NCI-H82 (cell line): ENCODE measurements around the gene SLC40A1.

Source experiments
- DNase-seq: peaks from one replicate; lab custom pipeline; 2025; lab: John Stamatoyannopoulos, UW

The SLC40A1 gene

DNA sequence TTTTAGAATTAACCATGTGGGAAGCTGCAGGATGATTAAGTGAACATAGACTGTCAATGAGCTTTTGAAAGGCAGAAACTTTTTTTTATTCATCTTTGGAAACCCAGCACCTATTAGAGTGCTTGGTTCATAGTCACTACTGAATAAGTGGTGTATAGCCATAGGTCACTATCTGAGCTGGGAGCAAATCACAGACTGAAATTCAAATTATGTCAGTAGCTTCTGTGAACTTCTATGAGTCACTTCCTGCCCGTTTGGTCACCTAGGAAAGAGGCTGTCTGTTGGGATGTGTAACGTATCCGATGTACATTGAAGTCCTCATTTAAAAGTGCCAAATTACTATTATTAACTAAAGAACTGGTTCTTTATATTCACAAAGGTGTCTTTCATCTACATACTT, 20.5 kb upstream of the SLC40A1 start:
- DNase-seq = no peak

DNA sequence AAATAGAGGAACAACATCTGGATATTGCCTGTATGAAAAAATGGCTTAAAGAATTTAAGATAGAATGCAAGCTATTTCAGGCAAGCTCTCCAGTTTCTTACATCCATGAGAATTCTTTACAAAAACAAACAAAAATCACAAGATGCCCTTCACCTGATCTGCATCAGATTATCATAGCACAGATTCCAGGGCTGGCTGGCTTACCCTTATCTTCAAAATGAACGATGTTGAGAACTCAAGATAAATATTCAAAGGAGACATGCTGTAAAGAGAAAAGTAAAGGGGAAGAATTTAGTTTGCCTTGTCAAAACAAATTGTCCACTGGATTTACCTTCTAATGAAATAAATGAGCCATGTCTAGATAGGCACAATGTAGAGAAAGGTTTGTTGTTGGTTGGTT, 18.7 kb upstream of the SLC40A1 start:
- no peak for DNase-seq

DNA sequence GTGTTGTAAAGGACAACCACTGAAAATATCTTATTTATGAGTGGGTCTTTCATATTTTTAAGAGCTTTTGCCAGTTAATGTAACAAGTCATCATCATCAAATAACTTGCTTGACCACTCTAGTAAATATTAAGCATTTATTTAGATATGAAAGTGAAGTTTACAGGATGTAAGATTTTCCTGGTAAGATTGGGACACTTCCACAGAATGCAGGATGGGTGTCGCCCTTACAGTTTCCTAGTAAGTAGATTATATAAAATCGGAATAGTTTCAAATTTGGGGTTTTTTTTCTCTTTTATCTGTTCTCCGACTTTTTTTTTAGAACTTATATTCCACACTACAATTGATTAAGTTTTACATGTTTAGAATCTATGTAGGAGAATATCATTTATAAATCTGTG, 14.8 kb upstream of the SLC40A1 start:
- DNase-seq = no peak

DNA sequence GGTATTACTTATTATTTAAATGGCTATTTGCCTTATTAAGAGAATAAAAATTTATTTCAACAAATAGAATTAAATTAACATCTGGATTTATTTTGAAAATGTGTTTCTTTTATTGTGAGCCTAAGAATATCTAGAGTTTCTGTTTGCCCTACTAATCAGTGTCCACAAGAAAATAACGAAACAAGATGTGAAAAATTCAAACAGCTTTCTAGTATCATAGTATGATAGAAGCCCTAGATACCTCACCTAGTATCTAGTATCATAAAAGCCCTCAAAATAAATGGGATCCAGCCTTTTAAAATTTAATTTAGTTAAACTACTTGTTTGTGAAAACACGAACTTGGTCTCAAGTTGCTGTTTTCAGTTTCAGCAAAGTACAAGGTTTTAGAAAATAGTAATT, 13.7 kb upstream of the SLC40A1 start:
- no peak for DNase-seq

DNA sequence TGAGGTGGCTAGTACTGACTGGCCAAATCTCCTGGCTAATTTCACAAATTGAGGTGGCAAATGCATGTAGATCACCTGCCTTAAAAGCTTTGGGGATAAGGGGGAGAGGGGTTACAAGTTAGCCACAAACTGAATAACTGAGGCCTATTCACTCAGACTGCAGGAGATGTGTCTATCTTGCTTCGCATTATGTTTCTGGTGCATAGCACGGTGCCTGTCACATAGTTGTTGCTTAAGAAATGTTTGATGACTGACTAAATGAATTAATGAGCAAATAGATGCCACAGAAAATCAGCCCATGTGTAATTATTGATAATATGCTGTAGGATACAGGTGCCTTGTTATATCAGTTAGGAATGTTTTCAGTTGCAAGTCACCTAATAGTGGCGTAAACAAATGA, 12.5 kb upstream of the SLC40A1 start:
- no peak for DNase-seq

DNA sequence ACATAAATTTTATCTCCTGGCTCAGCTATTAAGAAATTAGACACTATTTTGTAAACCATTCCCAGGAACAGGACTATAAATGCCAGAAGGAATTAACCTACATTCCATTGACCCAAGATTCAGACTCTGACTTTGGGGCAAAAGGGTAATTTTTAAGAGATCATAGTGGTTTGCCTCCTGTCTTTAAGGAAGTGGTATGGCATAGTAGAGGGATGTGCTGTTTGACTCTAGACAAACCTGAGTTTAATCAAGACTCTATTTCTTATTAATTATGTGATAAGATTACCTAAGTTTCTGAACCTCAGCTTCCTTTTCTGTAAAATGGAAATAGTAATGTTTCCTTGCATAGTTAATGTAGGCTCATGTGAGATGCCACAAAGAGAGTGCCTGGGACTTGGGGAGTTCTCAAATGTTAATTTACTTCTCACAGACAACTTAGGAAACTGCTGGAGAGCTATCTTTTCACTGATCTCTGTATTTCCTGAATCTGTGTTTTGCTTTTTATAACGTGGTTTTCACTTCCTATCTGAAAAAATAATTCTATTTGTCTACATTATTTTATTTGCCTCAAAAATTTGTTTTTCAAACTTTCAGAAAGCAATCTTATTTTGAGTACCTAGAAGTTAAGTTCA, 11.9 kb upstream of the SLC40A1 start:
- no peak for DNase-seq

DNA sequence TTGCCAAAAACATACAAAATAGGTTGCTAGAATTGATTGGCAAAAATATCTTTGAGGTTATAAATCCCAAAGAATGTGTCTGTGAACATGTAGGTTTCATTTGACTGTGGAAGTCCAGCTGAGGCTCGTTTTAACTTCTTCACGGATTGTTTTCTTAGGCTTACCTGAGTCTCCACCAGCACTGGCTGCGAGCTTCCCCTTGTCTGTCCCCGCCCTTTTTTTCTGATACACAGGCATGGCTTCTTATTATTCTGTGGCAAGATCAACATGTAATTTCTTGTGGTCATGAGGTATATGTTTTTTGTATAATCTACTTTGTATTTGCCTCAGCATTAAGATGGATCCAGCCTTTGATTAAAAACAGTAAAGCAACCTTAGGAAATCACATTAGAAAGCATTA, 7.2 kb upstream of the SLC40A1 start:
- DNase-seq = no peak

DNA sequence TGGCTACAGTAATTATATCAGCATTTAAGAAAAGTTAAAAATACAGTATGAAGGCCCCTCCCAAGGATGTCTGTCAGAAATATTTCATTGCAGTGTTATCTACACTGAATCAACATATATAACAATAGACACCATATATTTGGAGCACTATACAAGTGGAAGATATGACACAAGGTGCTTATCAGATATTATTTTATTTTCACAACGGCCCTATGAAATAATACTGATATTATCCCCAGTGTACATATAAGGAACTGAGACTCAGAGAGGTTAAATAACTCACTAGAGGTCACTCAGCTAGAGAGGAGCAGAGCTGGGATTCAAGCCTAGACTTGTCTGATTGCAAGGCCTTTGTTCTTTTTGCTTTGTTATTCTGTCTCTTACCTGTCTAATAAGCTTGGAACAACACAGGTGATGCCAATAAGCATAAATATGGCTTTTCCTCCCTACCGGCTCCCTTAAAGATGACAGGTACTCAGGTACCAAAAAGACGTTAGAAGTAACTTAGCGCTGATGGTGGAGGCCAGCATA, 4.7 kb upstream of the SLC40A1 start:
- DNase-seq = no peak

DNA sequence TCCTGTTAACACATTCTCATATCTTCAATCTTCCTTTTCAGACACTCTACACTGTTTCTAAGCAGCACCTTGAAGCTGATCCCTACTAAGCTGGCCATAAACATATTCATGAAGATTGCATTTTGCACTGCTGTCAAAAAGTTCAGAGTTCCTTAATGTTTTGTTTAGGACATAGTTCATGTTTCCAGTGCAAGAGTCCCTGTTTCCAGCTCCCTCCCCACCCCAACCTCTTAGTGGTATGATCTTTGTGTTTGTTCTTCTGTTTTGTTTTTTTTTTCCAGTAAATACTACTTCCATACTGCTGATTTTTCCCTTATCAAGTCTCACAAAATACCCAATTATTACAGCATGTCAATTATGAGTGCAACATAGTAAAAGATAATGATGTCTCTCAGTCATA, 4.1 kb upstream of the SLC40A1 start:
- DNase-seq = no peak

DNA sequence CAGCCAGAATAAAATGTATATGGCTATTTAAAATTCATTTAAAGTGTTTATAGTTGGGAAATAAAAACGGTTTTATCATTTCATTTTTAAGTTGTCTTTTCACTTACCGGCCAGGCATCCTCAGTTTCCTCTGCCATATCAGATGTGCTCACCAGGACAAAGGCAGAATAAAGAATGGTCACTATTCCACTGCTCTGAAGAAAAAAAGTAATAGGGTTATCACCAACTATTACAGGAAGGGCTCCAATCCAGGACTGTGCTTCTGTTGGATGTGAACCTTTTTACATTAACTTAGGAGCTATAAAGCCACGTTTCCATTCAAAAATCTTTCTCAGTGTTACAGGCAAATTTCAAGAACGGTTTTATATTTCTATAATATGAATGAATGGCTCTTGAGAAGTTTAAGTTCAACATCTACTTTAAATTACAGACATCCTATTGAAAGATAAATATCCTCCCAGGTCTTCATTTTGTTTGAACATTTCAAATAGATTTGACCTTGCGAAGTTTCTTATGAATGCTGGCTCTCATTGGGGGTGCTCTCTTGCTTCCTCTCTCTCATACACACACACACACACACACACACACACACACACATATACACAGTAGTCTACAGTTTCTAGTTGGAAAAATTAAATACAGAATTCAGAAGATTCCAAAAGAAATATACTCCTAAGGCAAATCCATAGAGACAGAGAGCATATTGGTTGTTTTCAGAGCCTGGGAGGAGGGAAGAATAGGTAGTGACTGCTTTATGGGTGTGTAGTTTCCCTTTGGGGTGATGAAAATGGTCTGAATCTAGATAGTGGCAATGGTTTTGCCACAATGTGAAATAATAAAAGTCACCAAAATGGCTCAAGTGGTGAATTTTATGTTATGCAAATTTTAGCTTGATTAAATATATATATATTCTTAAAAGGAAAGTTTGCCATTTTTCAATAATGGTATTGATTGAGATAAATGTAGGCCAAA, 2.9 kb upstream of the SLC40A1 start:
- no peak for DNase-seq

DNA sequence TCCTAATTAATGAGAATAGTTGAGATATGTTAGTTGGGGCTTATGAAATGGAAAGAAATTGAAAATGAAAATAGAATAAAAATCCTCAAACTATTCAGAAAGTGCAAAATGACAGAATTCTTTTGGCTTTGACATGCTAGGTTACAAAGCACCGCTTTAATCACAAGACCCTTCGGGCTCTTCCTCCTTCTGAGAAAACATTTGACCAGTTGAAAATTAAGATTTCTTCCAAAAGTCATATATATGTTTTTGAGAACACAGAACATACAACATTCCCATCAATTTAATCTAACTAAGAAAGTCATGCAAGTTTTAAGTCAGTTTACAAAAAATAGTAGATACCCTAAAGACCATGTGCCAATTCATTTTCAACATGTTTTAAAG, 2.2 kb upstream of the SLC40A1 start:
- DNase-seq = no peak

DNA sequence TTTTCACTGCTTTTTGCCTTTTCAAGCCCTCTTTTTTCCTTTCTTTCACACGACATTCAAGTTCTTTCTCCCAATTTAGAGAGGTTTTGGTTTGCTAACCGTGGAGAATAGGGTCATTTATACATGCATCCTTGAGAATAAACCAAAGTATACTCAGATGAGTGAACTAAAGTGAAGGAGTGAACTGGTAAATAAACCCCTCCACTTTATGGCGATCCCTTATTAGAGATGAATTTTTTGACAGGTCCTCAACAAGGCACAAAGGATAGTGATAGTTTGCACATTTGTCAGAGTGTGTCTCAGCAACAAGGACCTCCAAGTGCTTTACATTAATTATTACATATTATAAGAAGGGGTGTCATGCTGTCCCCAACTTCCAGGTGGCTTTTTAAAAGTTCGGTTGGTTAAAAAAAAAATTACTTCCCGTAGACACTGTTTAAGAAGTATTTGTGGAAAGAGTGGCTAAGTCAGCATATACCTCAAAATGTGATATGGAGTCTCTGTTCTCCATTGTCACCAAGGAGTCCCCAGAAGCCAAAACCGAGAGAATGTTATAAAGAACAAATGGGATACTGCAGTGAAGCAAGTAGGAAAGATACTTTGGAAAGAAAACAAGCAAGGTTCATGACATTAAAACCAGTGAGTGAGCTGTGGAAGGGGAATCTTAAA, 1.7 kb upstream of the SLC40A1 start:
- DNase-seq = no peak

DNA sequence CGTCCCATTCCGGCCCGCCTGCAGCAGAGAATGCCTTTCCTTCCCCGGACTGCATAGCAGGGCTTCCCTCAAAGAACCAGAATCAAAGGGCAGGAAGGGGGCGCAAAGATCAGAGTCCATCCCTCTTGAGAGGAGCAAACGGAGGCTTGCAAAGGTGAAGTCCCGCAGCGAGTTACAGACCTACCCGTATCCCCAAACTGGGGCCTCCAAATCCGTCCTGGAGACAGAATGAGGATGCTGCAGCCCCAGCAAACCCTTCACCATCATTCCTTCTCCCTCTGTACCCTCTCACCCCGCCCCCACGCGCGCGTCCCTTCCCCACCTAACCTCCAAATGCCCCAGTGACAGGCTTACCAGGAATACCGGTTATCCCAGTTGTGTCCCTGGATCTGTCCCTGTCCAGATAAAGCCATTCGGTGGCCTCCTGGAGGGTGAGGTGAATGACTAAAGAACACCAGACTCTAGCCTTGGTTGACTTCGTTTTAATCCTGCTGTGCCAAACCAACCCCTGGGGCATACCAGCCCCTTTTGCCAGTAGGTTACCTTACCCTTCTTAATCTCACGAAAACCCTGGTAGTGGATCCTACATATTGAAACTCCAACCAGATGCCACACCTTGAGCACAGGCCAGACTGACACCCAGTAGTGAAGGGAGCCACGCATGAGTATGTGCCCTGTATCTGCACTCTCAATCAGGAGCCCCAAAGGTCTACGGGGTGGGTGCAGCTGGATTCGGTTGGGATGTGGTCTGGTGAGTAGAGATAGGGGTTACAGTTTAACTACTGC, 961 bp upstream of the SLC40A1 start:
- peak; percentile 40 for DNase-seq

DNA sequence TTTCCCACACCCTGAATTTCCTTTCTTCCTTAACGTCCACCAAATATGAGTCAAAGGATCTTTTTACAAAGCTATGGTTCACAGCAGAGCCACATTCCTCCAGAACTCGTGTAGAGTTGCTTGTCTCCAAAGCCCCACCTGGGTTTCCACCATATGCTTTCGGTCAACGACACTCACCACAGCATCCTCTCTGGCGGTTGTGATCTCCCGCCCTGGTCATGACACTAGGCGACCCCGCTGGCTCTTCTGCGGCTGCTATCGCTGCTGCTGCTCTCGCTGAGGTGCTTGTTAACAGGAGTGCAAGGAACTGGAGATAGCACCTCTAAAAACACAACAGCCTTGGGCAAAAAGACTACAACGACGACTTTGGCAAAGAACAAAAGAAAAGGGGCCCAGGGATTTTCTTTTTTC, 340 bp downstream of the SLC40A1 start:
- peak; percentile 76 for DNase-seq

DNA sequence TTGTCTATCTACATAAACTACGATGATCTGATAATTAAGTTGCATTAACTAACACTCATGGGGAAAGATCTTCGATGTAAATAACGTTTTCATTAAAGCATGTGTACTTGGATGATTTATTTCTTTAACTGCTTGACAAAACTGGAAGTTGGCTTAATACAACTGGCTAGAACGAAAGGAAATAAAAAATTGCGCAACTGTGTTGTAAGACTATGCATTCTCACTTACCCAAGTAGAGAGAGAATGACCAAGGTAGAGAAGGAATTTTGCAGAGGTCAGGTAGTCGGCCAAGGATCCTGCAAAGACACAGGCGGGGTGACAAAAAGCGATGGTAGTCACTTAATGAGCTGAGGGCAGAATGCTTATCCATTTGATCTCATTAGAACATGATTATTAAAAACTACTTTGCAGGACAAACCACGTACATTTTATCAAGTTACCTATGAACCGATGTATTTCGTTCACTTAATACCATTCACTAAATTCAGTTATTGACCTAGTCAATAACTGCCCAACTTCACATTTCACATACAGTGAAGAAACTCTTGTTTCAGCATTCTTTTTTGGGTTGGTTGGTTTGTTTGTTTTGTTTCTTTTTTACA, 900 bp downstream of the SLC40A1 start:
- DNase-seq = peak; percentile 33

DNA sequence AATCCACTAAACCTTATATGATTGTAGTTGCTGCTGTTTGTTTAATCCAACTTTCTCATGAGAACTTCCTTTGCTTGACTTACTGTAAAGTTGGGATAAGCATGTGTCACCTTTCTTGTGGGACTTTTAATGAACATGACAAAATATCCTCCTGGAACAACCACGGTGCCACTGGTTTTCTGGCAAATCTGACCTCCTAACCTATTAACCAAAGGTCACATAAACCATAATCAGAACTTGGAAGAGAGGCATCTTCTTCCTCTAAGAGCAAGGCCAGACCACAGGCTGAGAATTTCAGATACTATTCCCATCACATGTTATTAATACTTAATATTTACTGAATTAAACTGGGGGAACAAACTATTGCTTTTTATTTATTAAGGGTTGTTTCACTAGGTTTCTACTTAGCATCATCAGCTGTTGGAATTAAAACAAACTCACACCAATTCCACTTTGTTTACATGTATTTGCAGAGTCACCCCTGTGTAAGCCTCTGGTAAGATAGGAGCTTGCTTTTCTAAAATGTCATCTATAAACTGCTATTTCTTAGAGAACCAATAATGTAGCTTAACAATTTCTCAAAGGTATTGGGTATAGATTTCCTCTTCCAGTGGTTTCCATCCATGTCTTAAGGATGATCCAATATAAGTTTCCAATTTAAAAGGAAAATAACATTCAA, 2.2 kb downstream of the SLC40A1 start:
- no peak for DNase-seq

DNA sequence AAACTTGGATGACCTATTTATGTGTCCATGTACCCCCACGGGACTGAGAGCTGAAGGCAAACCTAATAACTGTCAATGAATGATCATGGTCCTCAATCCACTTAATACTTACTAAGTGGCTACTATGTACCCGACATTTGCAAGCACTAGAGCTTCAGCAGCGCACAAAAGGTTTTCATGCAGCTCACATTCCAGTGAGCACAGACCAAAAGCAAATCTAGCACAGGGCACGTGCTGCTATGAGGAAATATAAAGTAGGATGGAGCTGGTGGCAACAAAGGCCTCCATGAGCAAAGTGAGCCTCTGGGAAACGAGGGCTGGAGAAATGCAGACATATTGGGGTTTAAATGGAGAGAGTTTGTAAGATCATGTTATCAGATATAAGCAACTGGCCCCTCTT, 3.5 kb downstream of the SLC40A1 start:
- no peak for DNase-seq

DNA sequence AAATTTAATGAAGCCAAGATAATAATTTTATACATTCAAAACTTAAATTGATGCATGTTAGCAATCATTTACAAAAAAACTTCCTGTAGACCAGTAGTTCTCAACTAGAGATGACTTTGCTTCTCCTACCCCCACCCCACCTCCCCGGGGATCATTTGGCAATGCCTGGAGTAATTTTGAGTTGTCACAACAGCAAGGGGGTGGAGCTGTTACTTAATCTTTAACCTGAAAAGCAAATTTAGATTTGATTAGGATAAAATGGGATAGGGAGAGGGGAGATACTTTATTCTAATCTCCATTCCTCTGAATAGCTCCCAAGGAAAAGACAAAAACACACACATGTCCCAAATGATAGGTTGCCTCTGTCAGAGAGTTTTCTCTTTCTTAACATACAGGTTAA, 4.2 kb downstream of the SLC40A1 start:
- peak; percentile 26 for DNase-seq

DNA sequence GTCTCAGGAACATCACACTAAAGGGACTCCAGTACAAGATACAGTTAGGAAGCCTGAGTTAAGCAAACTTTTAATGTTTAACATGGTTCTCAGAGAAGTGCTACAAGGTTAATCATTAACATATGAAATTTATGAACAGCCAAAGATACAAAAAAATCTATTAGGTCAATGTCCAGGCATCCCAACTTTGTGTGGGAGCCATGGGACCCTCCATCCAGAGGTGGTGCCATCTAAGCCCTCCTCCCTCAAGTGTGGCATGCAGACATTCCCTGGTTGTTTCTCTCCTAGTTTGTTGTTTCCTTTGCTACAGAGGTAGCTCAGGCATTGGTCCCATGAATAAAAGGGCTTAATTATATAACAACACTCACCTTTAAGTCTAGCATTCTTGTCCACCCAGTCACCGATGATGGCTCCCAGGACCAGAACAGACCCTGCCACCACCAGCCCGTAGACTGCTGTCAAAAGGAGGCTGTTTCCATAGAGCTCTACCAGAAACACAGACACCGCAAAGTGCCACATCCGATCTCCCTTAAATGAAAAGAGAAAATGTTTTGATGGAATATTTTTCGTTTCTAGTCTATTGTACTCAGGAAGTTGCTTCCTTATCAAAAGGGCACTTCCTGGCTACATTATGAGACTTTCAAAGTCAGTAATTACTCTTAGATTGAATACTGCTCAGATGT, 5.7 kb downstream of the SLC40A1 start:
- no peak for DNase-seq

DNA sequence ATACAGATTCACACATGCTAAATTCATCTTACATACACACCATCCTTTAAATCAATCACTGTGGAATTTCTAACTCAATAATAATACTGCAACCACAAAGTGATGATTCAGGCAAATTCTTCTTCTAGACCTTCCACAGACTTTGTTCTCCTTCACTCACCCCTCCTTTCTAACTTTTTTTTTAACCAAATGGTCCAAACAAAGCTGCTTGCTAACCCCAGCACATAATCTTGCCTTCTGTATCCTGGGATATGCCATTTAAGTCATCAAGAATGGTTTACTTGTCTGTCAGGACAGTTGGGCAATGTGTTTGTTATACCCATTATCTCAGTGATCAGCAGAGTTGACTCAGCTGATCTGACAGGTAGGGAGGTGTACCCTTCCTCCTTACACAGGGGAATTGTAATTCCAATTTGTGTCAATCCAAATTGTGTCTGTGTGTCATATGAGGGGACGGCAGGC, 10.0 kb downstream of the SLC40A1 start:
- DNase-seq = no peak
